ENCODE results near the gene C1orf198. TPM values are rescaled to one million over a fixed set of nuclear protein-coding genes. Genes with fewer than 3 reads are reported as not detected.

The C1orf198 gene
- total RNA-seq, 2 donors from 2014 or later = 166 to 273 TPM

DNA sequence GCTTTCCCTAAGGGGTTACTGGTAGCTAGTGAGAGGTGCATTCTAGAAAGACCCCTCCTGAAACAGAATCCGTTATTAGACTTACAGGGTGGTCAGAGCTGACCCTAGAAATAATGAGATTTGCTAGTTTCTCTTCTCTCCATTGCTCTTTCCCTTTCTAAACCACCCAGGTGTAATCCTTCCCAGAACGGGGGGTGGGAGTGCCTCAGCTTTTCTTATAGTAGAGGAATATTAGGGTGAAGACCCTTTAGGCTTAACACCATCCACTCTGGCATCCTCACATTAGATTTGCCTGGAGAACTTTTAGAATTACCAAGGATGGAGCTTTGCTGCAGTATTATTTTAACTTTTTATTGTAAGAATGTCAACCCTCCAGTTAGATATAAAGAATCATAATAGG is 71.7 kb downstream of the C1orf198 start:
- no peak overlapping the region for H3K4me3 ChIP-seq
- no peak for ATAC-seq (ENCODE audit: insufficient number of reproducible peaks, low FRiP score, low read depth)
- H3K27ac ChIP-seq = no peak overlapping the region
- H3K4me1 ChIP-seq (ENCODE audit: control insufficient read depth in 1 of 2, low read depth in 2 of 2) = no peaks in the 10 kb centered on the region
- no peak for DNase-seq (ENCODE audit: low spot score)
- H3K27me3 ChIP-seq (replicated peaks; ENCODE audit: insufficient read depth) = no peaks in the 10 kb centered on the region
- no peaks in the 10 kb centered on the region for H3K9me3 ChIP-seq
- H3K36me3 ChIP-seq = no peaks in the 10 kb centered on the region
- TF ChIP-seq, protein P1, sequence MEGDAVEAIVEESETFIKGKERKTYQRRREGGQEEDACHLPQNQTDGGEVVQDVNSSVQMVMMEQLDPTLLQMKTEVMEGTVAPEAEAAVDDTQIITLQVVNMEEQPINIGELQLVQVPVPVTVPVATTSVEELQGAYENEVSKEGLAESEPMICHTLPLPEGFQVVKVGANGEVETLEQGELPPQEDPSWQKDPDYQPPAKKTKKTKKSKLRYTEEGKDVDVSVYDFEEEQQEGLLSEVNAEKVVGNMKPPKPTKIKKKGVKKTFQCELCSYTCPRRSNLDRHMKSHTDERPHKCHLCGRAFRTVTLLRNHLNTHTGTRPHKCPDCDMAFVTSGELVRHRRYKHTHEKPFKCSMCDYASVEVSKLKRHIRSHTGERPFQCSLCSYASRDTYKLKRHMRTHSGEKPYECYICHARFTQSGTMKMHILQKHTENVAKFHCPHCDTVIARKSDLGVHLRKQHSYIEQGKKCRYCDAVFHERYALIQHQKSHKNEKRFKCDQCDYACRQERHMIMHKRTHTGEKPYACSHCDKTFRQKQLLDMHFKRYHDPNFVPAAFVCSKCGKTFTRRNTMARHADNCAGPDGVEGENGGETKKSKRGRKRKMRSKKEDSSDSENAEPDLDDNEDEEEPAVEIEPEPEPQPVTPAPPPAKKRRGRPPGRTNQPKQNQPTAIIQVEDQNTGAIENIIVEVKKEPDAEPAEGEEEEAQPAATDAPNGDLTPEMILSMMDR (IDR thresholded peaks at IDR 0.05) = no peak

DNA sequence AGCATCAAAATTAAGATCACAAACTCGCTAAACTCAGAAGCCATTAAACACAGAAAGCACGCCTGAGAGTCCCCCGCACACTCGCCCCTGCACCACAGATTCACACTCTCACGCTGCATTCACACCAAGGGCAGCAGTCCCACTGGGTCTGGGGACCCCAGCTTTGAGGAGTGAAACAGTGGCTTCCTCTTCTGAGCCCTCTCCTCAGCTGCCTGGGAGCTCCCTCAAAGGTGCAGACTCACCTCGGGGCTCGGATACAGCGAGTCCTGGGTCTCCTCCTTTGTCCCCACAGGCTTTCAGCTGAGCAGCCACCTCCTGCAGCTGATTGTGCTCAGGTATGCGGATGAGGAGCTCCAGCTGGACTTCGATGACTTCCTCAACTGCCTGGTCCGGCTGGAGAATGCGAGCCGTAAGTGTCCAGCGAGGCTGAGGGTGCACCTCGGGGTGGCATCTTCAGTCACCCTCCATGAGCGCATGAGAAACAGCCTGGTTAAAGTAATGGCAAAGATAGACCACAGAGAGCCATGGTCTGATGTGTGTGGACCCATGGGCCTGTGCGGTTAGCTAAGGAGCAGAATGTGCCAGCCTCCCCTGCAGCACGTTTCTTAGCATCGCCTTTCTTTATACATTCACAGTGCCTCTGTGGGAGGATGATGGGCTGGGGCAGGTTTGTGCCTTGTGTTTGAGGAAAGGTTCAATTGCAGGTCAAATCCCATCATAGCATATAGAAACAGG is 73.3 kb downstream of the C1orf198 start:
- Histone ChIP-seq H3K27ac (no peak overlapping the region), H3K36me3 (no peaks in the 10 kb centered on the region), H3K9me3 (no peaks in the 10 kb centered on the region), H3K4me1 (ENCODE audit: control insufficient read depth in 1 of 2, low read depth in 2 of 2) (no peaks in the 10 kb centered on the region), H3K27me3 (replicated peaks; ENCODE audit: insufficient read depth) (no peaks in the 10 kb centered on the region), H3K4me3 (no peak overlapping the region)
- DNase-seq (ENCODE audit: low spot score) = no peak
- ATAC-seq (ENCODE audit: insufficient number of reproducible peaks, low FRiP score, low read depth) = no peak
- TF ChIP-seq, protein P1 (IDR thresholded peaks at IDR 0.05) = no peak

DNA sequence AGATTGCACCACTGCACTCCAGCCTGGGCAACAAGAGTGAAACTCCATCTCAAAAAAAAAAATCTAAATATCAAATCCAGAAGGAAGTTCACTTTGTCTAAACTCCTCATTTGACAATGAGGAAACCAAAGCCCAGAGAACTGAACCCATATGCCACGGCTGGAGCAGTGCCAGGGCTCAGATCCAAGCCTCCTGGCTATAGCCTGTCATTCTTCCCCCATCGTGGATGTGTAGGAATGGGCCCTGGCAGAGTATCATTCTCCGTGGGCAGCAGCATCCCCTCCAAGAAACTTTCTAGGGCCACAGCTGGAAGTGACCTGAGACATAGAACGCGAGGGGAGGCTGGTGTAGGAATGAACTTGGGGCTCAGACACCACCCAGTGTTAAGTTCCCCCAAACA is 73.9 kb downstream of the C1orf198 start:
- H3K27me3 ChIP-seq (replicated peaks; ENCODE audit: insufficient read depth) = no peaks in the 10 kb centered on the region
- H3K4me1 ChIP-seq (ENCODE audit: control insufficient read depth in 1 of 2, low read depth in 2 of 2) = no peaks in the 10 kb centered on the region
- DNase-seq (ENCODE audit: low spot score) = no peak
- no peak for ATAC-seq (ENCODE audit: insufficient number of reproducible peaks, low FRiP score, low read depth)
- TF ChIP-seq, protein P1 (IDR thresholded peaks at IDR 0.05) = no peak
- no peak overlapping the region for H3K4me3 ChIP-seq
- H3K36me3 ChIP-seq = no peaks in the 10 kb centered on the region
- no peaks in the 10 kb centered on the region for H3K9me3 ChIP-seq
- no peak overlapping the region for H3K27ac ChIP-seq

DNA sequence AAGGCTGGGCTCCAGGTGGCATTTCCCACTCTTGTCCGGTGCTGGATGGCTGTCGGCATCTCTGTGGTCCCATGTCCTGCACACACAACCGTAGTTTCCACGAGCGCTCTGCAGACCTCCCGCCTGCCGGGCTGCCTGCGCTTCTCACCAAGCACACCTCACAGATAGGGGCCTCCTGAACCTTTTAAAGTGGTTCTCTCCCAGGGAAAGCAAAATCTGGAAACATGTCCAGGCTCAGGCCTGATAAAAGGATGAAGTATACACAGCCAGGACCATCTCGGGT is 74.9 kb downstream of the C1orf198 start:
- H3K27me3 ChIP-seq (replicated peaks; ENCODE audit: insufficient read depth) = no peaks in the 10 kb centered on the region
- TF ChIP-seq, protein P1 (IDR thresholded peaks at IDR 0.05) = no peak

DNA sequence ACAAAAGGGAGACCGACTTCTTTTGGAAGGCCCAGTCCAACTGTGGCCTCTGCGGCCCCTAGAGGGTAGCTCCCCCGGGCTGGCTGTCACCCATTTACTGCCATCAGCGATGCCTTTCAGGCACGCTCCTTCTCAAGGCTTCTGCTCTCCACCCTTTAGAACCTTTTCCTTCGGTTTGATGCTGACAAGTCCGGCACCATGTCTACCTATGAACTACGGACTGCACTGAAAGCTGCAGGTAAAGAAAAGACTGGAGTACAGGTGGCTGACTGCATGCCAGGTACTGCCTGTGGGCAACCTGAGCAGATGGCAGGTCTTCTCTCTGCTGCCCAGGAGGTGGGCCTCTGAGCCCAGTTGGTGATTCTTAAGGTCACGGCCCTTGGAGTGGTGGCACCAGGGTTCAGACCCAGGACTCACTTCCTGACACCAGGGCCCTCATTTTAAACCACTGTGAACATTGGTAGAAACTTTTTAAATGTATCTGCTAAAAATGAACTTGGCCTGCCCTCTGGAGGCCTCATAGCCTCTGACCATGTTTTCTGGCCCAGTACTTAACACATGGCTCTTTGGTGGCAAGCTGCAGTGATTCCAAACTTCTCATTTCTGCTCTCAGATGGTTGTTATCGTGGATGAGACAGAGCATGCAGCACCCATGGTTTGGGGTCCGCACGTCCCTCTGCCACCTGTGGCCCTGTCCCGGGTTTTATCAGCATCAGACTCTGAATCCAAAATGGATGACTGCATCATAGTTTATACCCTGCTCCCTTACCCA is 75.4 kb downstream of the C1orf198 start:
- no peaks in the 10 kb centered on the region for H3K9me3 ChIP-seq
- H3K4me1 ChIP-seq (ENCODE audit: control insufficient read depth in 1 of 2, low read depth in 2 of 2) = no peaks in the 10 kb centered on the region
- H3K27me3 ChIP-seq (replicated peaks; ENCODE audit: insufficient read depth) = no peaks in the 10 kb centered on the region
- DNase-seq (ENCODE audit: low spot score) (no peak), ATAC-seq (ENCODE audit: insufficient number of reproducible peaks, low FRiP score, low read depth) (no peak)
- TF ChIP-seq, protein P1 (IDR thresholded peaks at IDR 0.05) = no peak
- no peak overlapping the region for H3K4me3 ChIP-seq
- H3K27ac ChIP-seq = no peak overlapping the region
- H3K36me3 ChIP-seq = no peaks in the 10 kb centered on the region

More for the DNA sequence above, 74.9 kb downstream of the C1orf198 start:
- Histone ChIP-seq H3K27ac (no peak overlapping the region), H3K4me3 (no peak overlapping the region), H3K36me3 (no peaks in the 10 kb centered on the region), H3K9me3 (no peaks in the 10 kb centered on the region), H3K4me1 (ENCODE audit: control insufficient read depth in 1 of 2, low read depth in 2 of 2) (no peaks in the 10 kb centered on the region)
- no peak for ATAC-seq (ENCODE audit: insufficient number of reproducible peaks, low FRiP score, low read depth)
- DNase-seq (ENCODE audit: low spot score) = no peak

All from thoracic aorta (tissue), 2 donors.